ENCODE measurements around the gene CCKAR. TPM values are rescaled to one million over a fixed set of nuclear protein-coding genes. Genes with fewer than 3 reads are reported as not detected.

CCKAR gene
- total RNA-seq, 1 experiment from 2014 or later = not detected

DNA sequence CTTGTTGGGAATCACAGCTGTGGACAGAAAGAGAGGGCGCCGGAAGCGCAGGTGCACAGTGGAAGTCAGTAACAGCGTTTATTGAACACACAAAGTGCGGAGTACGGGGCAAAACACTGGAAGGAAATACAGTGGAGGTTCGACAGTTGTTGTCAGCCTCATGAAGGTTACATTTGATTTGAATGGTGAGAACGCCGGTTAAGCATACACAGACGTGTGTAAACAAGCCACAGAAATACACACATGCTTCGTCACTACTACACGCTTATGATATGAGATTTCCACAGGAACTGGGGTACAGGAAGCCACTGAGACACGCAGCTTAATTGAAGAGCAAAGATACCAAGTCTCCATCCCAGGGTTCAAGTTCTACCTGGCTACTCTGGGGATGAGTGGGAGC lies 12.0 kb downstream of the CCKAR start (continued):
- TF ChIP-seq, protein P1, sequence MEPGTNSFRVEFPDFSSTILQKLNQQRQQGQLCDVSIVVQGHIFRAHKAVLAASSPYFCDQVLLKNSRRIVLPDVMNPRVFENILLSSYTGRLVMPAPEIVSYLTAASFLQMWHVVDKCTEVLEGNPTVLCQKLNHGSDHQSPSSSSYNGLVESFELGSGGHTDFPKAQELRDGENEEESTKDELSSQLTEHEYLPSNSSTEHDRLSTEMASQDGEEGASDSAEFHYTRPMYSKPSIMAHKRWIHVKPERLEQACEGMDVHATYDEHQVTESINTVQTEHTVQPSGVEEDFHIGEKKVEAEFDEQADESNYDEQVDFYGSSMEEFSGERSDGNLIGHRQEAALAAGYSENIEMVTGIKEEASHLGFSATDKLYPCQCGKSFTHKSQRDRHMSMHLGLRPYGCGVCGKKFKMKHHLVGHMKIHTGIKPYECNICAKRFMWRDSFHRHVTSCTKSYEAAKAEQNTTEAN (CRISPR knock-in tag; IDR thresholded peaks at IDR 0.05) = no peak
- TF ChIP-seq CBFB (CRISPR knock-in tag; IDR thresholded peaks at IDR 0.05; ENCODE audit: low read depth) = no peak
- TF ChIP-seq, protein P2, sequence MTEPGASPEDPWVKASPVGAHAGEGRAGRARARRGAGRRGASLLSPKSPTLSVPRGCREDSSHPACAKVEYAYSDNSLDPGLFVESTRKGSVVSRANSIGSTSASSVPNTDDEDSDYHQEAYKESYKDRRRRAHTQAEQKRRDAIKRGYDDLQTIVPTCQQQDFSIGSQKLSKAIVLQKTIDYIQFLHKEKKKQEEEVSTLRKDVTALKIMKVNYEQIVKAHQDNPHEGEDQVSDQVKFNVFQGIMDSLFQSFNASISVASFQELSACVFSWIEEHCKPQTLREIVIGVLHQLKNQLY (CRISPR knock-in tag; IDR thresholded peaks at IDR 0.05) = no peak
- TF ChIP-seq ZNF232 (CRISPR knock-in tag; IDR thresholded peaks at IDR 0.05) = no peak
- TF ChIP-seq NFATC4 (CRISPR knock-in tag; IDR thresholded peaks at IDR 0.05) = no peak
- no peak for TF ChIP-seq ATF1 (CRISPR knock-in tag; IDR thresholded peaks at IDR 0.05)
- TF ChIP-seq ZNF423 (CRISPR knock-in tag; IDR thresholded peaks at IDR 0.05) = no peak
- TF ChIP-seq, protein P3, sequence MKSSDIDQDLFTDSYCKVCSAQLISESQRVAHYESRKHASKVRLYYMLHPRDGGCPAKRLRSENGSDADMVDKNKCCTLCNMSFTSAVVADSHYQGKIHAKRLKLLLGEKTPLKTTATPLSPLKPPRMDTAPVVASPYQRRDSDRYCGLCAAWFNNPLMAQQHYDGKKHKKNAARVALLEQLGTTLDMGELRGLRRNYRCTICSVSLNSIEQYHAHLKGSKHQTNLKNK (CRISPR knock-in tag; IDR thresholded peaks at IDR 0.05) = no peak
- TF ChIP-seq SMAD3 (CRISPR knock-in tag; IDR thresholded peaks at IDR 0.05; ENCODE audit: borderline replicate concordance) = no peak
- TF ChIP-seq ZNF138 (CRISPR knock-in tag; conservative IDR thresholded peaks at IDR 0.05) = no peak

DNA sequence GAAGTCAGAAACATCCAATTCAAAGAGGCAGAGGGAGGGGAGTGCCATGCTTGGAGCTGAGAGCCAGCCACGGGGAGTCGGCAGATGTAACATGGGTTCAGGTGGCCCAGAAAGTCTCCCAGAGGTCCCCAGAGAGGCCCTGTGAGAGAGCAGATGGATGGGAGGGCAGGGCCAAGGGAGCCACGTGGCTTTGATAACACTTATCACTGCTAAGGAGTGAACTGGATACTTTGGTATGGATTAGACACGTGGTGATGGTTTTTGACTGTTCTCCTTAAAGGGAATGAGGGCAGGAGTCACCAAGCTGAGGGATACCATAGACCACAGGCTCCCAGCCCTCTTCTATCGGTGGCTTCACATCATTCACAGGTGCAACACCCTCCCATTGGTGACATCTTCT lies 13.7 kb downstream of the CCKAR start:
- H3K9me3 Mint-ChIP-seq = peaks cover 7% of the 10 kb centered on the region

More for the DNA sequence above, 13.7 kb downstream of the CCKAR start:
- ChIA-PET POLR2A (interaction anchor here (0.6 kb wide), 1 partner anchor 53 kb away, joined by 3 read pairs; no protein-coding TSS in a partner anchor), CTCF (no interaction called here)
- no peaks in the 10 kb centered on the region for H3K27me3 Mint-ChIP-seq (ENCODE audit: low read depth)
- TF ChIP-seq, protein P4, sequence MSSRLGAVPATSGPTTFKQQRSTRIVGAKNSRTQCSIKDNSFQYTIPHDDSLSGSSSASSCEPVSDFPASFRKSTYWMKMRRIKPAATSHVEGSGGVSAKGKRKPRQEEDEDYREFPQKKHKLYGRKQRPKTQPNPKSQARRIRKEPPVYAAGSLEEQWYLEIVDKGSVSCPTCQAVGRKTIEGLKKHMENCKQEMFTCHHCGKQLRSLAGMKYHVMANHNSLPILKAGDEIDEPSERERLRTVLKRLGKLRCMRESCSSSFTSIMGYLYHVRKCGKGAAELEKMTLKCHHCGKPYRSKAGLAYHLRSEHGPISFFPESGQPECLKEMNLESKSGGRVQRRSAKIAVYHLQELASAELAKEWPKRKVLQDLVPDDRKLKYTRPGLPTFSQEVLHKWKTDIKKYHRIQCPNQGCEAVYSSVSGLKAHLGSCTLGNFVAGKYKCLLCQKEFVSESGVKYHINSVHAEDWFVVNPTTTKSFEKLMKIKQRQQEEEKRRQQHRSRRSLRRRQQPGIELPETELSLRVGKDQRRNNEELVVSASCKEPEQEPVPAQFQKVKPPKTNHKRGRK (CRISPR knock-in tag; IDR thresholded peaks at IDR 0.05; ENCODE audit: borderline replicate concordance) = no peak
- TF ChIP-seq ZNF671 (CRISPR knock-in tag; IDR thresholded peaks at IDR 0.05) (no peak), KAT7 (CRISPR knock-in tag; IDR thresholded peaks at IDR 0.05; ENCODE audit: borderline replicate concordance) (no peak), NR1H2 (CRISPR knock-in tag; IDR thresholded peaks at IDR 0.05) (no peak), TEAD1 (CRISPR knock-in tag; IDR thresholded peaks at IDR 0.05) (no peak), IRF2 (CRISPR knock-in tag; IDR thresholded peaks at IDR 0.05; ENCODE audit: borderline replicate concordance, low read depth) (no peak), TCF7 (CRISPR knock-in tag; IDR thresholded peaks at IDR 0.05; ENCODE audit: low read depth) (no peak)
- TF ChIP-seq, protein P5, sequence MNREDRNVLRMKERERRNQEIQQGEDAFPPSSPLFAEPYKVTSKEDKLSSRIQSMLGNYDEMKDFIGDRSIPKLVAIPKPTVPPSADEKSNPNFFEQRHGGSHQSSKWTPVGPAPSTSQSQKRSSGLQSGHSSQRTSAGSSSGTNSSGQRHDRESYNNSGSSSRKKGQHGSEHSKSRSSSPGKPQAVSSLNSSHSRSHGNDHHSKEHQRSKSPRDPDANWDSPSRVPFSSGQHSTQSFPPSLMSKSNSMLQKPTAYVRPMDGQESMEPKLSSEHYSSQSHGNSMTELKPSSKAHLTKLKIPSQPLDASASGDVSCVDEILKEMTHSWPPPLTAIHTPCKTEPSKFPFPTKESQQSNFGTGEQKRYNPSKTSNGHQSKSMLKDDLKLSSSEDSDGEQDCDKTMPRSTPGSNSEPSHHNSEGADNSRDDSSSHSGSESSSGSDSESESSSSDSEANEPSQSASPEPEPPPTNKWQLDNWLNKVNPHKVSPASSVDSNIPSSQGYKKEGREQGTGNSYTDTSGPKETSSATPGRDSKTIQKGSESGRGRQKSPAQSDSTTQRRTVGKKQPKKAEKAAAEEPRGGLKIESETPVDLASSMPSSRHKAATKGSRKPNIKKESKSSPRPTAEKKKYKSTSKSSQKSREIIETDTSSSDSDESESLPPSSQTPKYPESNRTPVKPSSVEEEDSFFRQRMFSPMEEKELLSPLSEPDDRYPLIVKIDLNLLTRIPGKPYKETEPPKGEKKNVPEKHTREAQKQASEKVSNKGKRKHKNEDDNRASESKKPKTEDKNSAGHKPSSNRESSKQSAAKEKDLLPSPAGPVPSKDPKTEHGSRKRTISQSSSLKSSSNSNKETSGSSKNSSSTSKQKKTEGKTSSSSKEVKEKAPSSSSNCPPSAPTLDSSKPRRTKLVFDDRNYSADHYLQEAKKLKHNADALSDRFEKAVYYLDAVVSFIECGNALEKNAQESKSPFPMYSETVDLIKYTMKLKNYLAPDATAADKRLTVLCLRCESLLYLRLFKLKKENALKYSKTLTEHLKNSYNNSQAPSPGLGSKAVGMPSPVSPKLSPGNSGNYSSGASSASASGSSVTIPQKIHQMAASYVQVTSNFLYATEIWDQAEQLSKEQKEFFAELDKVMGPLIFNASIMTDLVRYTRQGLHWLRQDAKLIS (CRISPR knock-in tag; IDR thresholded peaks at IDR 0.05; ENCODE audit: borderline replicate concordance) = no peak
- TF ChIP-seq, protein P3 (CRISPR knock-in tag; IDR thresholded peaks at IDR 0.05) = no peak
- TF ChIP-seq, protein P6, sequence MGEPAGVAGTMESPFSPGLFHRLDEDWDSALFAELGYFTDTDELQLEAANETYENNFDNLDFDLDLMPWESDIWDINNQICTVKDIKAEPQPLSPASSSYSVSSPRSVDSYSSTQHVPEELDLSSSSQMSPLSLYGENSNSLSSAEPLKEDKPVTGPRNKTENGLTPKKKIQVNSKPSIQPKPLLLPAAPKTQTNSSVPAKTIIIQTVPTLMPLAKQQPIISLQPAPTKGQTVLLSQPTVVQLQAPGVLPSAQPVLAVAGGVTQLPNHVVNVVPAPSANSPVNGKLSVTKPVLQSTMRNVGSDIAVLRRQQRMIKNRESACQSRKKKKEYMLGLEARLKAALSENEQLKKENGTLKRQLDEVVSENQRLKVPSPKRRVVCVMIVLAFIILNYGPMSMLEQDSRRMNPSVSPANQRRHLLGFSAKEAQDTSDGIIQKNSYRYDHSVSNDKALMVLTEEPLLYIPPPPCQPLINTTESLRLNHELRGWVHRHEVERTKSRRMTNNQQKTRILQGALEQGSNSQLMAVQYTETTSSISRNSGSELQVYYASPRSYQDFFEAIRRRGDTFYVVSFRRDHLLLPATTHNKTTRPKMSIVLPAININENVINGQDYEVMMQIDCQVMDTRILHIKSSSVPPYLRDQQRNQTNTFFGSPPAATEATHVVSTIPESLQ (CRISPR knock-in tag; IDR thresholded peaks at IDR 0.05) = no peak
- TF ChIP-seq, protein P7, sequence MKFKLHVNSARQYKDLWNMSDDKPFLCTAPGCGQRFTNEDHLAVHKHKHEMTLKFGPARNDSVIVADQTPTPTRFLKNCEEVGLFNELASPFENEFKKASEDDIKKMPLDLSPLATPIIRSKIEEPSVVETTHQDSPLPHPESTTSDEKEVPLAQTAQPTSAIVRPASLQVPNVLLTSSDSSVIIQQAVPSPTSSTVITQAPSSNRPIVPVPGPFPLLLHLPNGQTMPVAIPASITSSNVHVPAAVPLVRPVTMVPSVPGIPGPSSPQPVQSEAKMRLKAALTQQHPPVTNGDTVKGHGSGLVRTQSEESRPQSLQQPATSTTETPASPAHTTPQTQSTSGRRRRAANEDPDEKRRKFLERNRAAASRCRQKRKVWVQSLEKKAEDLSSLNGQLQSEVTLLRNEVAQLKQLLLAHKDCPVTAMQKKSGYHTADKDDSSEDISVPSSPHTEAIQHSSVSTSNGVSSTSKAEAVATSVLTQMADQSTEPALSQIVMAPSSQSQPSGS (CRISPR knock-in tag; IDR thresholded peaks at IDR 0.05; ENCODE audit: borderline replicate concordance, low read depth) = no peak
- TF ChIP-seq, protein P8, sequence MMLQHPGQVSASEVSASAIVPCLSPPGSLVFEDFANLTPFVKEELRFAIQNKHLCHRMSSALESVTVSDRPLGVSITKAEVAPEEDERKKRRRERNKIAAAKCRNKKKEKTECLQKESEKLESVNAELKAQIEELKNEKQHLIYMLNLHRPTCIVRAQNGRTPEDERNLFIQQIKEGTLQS (CRISPR knock-in tag; conservative IDR thresholded peaks at IDR 0.05) = no peak
- H3K36me3 Mint-ChIP-seq = no peaks in the 10 kb centered on the region
- peaks cover 4% of the 10 kb centered on the region; the same call in 1 of the 2 replicates for H3K4me1 Mint-ChIP-seq
- no peak overlapping the region for H3K4me3 Mint-ChIP-seq
- H3K27ac Mint-ChIP-seq = no peak overlapping the region
- no peak for ATAC-seq
- no peak for DNase-seq (ENCODE audit: low spot score)
